SHP77 treated with DMSO at 0.1 percent for 48 hours (cell line): Measurements from ENCODE around the gene OLIG1.

Experiments used
- DNase-seq: peaks from one replicate; lab custom pipeline; 2025; lab: John Stamatoyannopoulos, UW

The OLIG1 gene, protein sequence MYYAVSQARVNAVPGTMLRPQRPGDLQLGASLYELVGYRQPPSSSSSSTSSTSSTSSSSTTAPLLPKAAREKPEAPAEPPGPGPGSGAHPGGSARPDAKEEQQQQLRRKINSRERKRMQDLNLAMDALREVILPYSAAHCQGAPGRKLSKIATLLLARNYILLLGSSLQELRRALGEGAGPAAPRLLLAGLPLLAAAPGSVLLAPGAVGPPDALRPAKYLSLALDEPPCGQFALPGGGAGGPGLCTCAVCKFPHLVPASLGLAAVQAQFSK

DNA sequence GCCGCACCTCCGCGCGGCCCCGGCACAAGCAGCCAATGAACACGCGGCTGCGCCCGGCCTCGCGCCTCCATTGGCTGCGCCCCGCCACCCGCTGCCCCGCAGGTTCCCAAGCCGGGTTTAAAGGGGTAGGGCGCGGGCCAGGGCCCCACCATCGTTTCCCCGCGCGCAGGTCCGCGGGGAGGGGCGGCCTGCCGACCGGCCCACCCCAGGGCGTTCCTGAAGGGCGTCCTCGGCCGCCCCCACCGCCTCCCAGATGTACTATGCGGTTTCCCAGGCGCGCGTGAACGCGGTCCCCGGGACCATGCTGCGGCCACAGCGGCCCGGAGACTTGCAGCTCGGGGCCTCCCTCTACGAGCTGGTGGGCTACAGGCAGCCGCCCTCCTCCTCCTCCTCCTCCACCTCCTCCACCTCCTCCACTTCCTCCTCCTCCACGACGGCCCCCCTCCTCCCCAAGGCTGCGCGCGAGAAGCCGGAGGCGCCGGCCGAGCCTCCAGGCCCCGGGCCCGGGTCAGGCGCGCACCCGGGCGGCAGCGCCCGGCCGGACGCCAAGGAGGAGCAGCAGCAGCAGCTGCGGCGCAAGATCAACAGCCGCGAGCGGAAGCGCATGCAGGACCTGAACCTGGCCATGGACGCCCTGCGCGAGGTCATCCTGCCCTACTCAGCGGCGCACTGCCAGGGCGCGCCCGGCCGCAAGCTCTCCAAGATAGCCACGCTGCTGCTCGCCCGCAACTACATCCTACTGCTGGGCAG lies at the start of gene OLIG1:
OLIG1 (plus strand) TSS at position 148 of the 750 bp plus-strand sequence; CDS start at position 254, 106 bp downstream.
- no peak for DNase-seq

DNA sequence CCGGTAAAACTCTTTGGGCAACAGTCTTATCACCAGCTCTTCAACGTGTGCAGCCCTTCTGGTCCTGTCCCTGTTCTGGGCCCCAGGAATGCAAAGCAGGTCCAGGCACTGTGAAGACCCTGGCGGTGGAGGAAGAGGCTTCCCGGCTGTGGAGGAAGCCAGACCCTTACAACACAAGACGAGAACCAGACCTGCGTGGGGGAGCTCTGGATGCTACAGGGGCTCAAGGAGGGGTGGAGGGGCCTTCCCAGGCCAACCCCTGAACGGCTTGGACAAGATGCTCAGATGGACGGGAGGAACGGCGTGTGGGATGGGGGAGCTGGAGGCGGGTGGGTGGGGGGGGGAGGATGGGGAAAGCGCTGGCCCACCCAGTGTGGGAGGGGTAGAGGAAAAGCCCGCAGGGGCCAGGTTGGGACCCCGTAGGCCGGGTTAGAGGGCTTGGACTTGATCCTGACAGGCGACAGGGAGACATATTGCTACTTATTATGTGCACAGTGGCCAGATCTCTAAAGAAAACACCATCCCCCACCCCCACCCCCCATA lies 49.3 kb upstream of the OLIG1 start:
- DNase-seq: no peak

DNA sequence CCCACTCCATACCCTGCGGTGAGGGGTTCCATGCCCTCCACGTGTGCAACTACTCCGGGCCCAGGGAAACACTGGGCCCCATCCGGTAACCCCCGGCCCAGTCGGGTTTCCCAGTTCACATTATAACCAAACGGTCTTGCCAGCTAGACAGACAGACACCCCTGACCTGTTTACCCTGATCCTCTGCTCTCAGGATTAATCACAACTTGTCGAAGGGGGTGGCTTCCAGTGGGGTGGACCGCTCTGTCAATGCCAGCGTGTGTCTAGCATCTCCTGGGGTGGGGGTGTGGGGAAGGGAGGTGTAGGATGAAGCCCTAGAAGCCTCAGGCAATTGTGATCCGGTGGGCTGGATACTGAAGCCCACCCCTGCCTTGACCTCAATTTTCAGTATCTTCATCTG lies 48.8 kb upstream of the OLIG1 start:
- DNase-seq: no peak

DNA sequence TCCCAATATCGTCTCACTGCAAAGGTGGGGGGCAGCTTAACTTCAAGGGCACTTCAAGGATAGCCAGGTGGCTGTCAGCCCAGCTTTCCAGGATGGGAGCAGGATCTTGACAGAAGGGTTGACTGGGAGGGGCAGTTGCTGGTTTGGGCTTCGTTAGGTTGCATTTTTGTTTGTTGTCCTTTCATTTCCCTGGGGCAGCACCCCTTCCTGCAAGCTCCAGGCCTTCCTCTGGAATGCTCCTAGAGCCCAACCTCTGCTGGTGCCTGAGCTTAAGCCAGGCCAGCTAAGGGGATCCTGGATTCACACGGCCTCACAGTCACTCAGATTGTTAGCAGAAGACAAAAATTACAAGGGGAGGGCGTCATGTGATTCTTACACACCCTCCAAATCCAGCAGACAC lies 48.3 kb upstream of the OLIG1 start:
- DNase-seq: no peak

DNA sequence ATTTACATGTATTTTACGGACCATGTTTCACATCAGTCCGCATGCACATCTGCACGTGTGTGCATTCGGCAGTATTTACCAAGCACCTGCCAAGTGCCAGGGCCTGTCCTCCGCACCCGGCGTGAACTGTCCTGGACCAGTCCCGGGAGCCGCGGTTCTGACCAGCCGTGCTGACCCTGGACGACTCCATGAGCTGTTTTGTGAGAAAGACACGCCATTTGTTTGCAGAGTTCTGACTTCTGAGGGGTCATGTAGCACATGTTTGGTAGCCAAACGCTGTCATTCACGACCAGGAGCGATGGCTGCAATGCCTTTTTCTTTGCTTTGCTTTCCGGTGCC lies 47.5 kb upstream of the OLIG1 start:
- DNase-seq: no peak

DNA sequence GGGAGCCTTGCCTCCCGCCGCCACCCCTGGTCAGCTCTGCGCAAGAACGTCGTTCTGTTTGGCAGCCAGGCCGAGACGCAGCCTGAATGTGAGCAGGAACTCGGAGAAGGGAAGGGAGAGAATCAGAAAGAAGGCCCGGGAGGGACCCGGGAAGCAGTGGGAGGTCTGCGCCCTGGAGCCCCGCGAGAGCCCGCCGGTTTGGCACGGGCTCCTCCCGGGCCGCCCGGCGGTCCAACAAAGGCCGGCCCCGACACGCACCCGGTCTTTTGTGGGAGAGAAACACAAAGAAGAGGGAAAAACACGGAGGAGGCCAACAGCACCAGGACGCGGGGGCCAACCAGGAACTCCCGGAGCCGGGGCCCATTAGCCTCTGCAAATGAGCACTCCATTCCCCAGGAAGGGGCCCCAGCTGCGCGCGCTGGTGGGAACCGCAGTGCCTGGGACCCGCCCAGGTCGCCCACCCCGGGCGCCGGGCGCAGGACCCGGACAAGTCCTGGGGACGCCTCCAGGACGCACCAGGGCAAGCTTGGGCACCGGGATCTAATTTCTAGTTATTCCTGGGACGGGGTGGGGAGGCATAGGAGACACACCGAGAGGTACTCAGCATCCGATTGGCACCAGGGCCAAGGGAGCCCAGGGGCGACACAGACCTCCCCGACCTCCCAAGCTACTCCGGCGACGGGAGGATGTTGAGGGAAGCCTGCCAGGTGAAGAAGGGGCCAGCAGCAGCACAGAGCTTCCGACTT lies 46.9 kb upstream of the OLIG1 start:
- DNase-seq: no peak

DNA sequence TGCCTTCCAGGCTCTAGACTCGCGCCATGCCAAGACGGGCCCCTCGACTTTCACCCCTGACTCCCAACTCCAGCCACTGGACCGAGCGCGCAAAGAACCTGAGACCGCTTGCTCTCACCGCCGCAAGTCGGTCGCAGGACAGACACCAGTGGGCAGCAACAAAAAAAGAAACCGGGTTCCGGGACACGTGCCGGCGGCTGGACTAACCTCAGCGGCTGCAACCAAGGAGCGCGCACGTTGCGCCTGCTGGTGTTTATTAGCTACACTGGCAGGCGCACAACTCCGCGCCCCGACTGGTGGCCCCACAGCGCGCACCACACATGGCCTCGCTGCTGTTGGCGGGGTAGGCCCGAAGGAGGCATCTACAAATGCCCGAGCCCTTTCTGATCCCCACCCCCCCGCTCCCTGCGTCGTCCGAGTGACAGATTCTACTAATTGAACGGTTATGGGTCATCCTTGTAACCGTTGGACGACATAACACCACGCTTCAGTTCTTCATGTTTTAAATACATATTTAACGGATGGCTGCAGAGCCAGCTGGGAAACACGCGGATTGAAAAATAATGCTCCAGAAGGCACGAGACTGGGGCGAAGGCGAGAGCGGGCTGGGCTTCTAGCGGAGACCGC lies 46.3 kb upstream of the OLIG1 start:
- DNase-seq: no peak

DNA sequence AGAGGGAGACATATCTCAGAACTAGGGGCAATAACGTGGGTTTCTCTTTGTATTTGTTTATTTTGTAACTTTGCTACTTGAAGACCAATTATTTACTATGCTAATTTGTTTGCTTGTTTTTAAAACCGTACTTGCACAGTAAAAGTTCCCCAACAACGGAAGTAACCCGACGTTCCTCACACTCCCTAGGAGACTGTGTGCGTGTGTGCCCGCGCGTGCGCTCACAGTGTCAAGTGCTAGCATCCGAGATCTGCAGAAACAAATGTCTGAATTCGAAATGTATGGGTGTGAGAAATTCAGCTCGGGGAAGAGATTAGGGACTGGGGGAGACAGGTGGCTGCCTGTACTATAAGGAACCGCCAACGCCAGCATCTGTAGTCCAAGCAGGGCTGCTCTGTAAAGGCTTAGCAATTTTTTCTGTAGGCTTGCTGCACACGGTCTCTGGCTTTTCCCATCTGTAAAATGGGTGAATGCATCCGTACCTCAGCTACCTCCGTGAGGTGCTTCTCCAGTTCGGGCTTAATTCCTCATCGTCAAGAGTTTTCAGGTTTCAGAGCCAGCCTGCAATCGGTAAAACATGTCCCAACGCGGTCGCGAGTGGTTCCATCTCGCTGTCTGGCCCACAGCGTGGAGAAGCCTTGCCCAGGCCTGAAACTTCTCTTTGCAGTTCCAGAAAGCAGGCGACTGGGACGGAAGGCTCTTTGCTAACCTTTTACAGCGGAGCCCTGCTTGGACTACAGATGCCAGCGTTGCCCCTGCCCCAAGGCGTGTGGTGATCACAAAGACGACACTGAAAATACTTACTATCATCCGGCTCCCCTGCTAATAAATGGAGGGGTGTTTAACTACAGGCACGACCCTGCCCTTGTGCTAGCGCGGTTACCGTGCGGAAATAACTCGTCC lies 45.5 kb upstream of the OLIG1 start:
- no peak for DNase-seq

DNA sequence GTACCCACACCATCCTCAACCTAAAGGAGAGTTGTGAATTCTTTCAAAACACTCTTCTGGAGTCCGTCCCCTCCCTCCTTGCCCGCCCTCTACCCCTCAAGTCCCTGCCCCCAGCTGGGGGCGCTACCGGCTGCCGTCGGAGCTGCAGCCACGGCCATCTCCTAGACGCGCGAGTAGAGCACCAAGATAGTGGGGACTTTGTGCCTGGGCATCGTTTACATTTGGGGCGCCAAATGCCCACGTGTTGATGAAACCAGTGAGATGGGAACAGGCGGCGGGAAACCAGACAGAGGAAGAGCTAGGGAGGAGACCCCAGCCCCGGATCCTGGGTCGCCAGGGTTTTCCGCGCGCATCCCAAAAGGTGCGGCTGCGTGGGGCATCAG lies 44.8 kb upstream of the OLIG1 start:
- DNase-seq: no peak

DNA sequence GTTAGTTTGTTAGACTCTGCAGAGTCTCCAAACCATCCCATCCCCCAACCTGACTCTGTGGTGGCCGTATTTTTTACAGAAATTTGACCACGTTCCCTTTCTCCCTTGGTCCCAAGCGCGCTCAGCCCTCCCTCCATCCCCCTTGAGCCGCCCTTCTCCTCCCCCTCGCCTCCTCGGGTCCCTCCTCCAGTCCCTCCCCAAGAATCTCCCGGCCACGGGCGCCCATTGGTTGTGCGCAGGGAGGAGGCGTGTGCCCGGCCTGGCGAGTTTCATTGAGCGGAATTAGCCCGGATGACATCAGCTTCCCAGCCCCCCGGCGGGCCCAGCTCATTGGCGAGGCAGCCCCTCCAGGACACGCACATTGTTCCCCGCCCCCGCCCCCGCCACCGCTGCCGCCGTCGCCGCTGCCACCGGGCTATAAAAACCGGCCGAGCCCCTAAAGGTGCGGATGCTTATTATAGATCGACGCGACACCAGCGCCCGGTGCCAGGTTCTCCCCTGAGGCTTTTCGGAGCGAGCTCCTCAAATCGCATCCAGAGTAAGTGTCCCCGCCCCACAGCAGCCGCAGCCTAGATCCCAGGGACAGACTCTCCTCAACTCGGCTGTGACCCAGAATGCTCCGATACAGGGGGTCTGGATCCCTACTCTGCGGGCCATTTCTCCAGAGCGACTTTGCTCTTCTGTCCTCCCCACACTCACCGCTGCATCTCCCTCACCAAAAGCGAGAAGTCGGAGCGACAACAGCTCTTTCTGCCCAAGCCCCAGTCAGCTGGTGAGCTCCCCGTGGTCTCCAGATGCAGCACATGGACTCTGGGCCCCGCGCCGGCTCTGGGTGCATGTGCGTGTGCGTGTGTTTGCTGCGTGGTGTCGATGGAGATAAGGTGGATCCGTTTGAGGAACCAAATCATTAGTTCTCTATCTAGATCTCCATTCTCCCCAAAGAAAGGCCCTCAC lies 44.2 kb upstream of the OLIG1 start, which contains the start of gene OLIG2:
OLIG2 (plus strand) TSS at position 447 of the 954 bp plus-strand sequence. CDS start 928 bp downstream, outside the sequence.
- DNase-seq: no peak

DNA sequence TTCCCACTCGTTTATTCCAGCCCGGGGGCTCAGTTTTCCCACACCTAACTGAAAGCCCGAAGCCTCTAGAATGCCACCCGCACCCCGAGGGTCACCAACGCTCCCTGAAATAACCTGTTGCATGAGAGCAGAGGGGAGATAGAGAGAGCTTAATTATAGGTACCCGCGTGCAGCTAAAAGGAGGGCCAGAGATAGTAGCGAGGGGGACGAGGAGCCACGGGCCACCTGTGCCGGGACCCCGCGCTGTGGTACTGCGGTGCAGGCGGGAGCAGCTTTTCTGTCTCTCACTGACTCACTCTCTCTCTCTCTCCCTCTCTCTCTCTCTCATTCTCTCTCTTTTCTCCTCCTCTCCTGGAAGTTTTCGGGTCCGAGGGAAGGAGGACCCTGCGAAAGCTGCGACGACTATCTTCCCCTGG lies 43.5 kb upstream of the OLIG1 start:
- no peak for DNase-seq

DNA sequence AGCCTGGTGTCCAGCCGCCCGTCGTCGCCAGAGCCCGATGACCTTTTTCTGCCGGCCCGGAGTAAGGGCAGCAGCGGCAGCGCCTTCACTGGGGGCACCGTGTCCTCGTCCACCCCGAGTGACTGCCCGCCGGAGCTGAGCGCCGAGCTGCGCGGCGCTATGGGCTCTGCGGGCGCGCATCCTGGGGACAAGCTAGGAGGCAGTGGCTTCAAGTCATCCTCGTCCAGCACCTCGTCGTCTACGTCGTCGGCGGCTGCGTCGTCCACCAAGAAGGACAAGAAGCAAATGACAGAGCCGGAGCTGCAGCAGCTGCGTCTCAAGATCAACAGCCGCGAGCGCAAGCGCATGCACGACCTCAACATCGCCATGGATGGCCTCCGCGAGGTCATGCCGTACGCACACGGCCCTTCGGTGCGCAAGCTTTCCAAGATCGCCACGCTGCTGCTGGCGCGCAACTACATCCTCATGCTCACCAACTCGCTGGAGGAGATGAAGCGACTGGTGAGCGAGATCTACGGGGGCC lies 43.0 kb upstream of the OLIG1 start:
- no peak for DNase-seq

DNA sequence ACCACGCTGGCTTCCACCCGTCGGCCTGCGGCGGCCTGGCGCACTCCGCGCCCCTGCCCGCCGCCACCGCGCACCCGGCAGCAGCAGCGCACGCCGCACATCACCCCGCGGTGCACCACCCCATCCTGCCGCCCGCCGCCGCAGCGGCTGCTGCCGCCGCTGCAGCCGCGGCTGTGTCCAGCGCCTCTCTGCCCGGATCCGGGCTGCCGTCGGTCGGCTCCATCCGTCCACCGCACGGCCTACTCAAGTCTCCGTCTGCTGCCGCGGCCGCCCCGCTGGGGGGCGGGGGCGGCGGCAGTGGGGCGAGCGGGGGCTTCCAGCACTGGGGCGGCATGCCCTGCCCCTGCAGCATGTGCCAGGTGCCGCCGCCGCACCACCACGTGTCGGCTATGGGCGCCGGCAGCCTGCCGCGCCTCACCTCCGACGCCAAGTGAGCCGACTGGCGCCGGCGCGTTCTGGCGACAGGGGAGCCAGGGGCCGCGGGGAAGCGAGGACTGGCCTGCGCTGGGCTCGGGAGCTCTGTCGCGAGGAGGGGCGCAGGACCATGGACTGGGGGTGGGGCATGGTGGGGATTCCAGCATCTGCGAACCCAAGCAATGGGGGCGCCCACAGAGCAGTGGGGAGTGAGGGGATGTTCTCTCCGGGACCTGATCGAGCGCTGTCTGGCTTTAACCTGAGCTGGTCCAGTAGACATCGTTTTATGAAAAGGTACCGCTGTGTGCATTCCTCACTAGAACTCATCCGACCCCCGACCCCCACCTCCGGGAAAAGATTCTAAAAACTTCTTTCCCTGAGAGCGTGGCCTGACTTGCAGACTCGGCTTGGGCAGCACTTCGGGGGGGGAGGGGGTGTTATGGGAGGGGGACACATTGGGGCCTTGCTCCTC lies 42.3 kb upstream of the OLIG1 start:
- DNase-seq: no peak

DNA sequence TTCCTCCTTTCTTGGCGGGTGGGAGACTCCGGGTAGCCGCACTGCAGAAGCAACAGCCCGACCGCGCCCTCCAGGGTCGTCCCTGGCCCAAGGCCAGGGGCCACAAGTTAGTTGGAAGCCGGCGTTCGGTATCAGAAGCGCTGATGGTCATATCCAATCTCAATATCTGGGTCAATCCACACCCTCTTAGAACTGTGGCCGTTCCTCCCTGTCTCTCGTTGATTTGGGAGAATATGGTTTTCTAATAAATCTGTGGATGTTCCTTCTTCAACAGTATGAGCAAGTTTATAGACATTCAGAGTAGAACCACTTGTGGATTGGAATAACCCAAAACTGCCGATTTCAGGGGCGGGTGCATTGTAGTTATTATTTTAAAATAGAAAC lies 41.7 kb upstream of the OLIG1 start:
- no peak for DNase-seq

DNA sequence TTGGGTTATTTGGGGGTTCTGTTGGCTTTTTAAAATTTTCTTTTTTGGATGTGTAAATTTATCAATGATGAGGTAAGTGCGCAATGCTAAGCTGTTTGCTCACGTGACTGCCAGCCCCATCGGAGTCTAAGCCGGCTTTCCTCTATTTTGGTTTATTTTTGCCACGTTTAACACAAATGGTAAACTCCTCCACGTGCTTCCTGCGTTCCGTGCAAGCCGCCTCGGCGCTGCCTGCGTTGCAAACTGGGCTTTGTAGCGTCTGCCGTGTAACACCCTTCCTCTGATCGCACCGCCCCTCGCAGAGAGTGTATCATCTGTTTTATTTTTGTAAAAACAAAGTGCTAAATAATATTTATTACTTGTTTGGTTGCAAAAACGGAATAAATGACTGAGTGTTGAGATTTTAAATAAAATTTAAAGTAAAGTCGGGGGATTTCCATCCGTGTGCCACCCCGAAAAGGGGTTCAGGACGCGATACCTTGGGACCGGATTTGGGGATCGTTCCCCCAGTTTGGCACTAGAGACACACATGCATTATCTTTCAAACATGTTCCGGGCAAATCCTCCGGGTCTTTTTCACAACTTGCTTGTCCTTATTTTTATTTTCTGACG lies 41.1 kb upstream of the OLIG1 start:
- no peak for DNase-seq

DNA sequence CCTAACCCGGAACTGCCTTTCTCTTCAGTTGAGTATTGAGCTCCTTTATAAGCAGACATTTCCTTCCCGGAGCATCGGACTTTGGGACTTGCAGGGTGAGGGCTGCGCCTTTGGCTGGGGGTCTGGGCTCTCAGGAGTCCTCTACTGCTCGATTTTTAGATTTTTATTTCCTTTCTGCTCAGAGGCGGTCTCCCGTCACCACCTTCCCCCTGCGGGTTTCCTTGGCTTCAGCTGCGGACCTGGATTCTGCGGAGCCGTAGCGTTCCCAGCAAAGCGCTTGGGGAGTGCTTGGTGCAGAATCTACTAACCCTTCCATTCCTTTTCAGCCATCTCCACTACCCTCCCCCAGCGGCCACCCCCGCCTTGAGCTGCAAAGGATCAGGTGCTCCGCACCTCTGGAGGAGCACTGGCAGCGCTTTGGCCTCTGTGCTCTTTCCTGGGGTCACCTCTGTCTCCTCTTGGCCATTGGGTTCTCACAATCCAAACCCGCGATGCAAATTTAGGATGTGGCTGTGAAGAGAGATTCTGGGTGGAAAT lies 40.5 kb upstream of the OLIG1 start:
- DNase-seq: no peak

DNA sequence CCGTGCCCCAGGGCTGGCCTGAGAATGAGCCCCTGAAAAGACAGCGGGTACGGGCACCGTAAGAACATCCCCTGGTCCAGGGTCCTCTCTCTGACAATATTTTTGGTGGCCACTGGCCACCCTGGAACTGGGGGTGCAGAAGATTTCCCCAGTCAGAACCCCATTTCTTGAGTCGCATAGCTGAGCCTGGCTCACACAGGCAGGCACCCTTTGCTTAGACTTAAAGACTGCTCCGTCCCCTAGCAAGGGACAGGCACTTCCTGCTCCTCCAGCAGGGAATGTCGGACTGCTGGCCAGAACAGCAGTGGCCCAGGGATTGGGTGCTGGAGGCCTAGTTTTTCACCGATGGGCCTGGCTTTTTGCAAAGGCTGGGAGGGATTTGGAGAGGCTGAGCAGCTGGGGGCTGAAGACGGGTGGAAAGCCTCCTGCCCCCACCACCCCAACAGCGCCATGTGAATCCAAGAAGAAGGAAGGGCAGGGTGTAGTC lies 39.9 kb upstream of the OLIG1 start:
- DNase-seq: no peak

DNA sequence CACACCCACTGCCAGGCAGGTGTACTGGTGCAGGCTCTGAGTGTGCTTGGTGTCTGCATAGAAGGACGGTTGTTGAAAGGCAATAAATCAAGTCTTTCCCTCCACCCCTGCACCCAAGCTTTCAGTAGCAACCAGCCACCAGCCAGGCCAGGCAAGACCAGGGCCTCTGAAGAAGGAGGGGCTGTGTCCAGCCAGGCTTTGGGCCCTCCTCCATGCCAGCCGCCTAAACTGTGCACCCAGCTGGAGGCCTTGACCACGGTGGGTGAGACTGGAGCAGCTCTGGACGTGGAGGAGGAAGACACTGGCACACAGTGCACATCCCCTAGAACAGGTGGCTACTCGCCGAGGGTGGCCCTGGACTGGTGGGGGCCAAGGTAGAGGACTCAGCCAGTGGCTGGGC lies 39.3 kb upstream of the OLIG1 start:
- DNase-seq: no peak
